22Rv1 (cell line): ENCODE results near the gene AP2A2.

ENCODE experiments used
- CTCF ChIP-seq: fragments of 450-650 bp; IDR thresholded peaks from 2 replicates; pipeline ENCODE4 v1.5.1; 2017; ENCODE audit warnings: mild to moderate bottlenecking
- ZFX ChIP-seq: fragments of 450-650 bp; IDR thresholded peaks from 2 replicates; pipeline ENCODE4 v1.6.1; 2017; ENCODE audit warnings: antibody characterized with exemption, borderline replicate concordance

- TF ChIP-seq CTCF (no peak), ZFX (no peak)
These were observed 13.8 kb upstream of the AP2A2 start for GRCh38 chr11:911890-912219.
